HepG2 (cell line): ENCODE measurements around the gene SMKR1. TPM values are rescaled to one million over a fixed set of nuclear protein-coding genes. Genes with fewer than 3 reads are reported as not detected.

Experiments
- ATAC-seq: fragments of 200-7000 bp; cut with Tn5 transposase; 3 replicates; pipeline ENCODE4 v1.9.1; 2020; ENCODE audit warnings: mild to moderate bottlenecking, moderate library complexity
- BruUV-seq: library from RNA; stranded (reverse); fragments of 400-500 nt; replicated peaks from 2 replicates; lab custom pipeline; 2021; lab: Mats Ljungman, UMichigan
- CTCF ChIA-PET: fragments of 300-600 bp; formaldehyde crosslinking; extraction: SDS; loops from one replicate; lab custom pipeline; 2021; ENCODE audit warnings: low total read pairs, inconsistent platforms, low intra/inter-chr PET ratio; lab: Yijun Ruan, JAX
- POLR2A ChIA-PET: fragments of 350-600 bp; sonication (Branson Sonifier 250); formaldehyde crosslinking; loops from one replicate; lab custom pipeline; 2020; ENCODE audit warnings: antibody characterized with exemption, inconsistent platforms; lab: Yijun Ruan, JAX
- DNase-seq: peaks from one replicate; pipeline ENCODE4 v3.0.0-alpha.2; 2015; ENCODE audit warnings: low spot score
- FAIRE-seq: peaks from 3 replicates; lab custom pipeline; 2011; peaks lifted over from hg19 to GRCh38; lab: Jason Lieb, UNC
- H2AFZ ChIP-seq: one replicate; pipeline ENCODE4 v1.6.1; 2011; ENCODE audit warnings: low read length, inconsistent platforms
- H3K27ac ChIP-seq: fragments of 300-600 bp; 3 replicates; pipeline ENCODE4 v1.8.0; 2011; ENCODE audit warnings: mixed run types, mild to moderate bottlenecking, mixed read lengths, low read length, inconsistent platforms; ENCODE audit not compliant: insufficient read depth; ENCODE audit errors: extremely low read length
- H3K27me3 ChIP-seq, 2 experiments: fragments of 200-600 bp in 1 of 2; 2 replicates in 1 of 2; 3 replicates in 1 of 2; pipeline versions ENCODE4 v1.6.0 to v1.8.0; 2011; ENCODE audit warnings: low read length in 2 of 2, mild to moderate bottlenecking in 2 of 2, moderate library complexity in 2 of 2, inconsistent platforms in 1 of 2; ENCODE audit not compliant: insufficient read depth in 2 of 2, control insufficient read depth in 1 of 2
- H3K36me3 ChIP-seq, 2 experiments: fragments of 200-600 bp in 1 of 2; replicated peaks in 1 of 2; 2 replicates in 1 of 2; 3 replicates in 1 of 2; pipeline versions ENCODE4 v1.5.1 to v1.8.0; 2011; ENCODE audit warnings: low read length in 2 of 2, inconsistent platforms in 1 of 2; ENCODE audit not compliant: insufficient read depth in 2 of 2, control insufficient read depth in 1 of 2
- H3K4me1 ChIP-seq: 2 replicates; pipeline ENCODE4 v1.5.1; 2012; ENCODE audit warnings: low read length, inconsistent platforms; ENCODE audit not compliant: insufficient read depth
- H3K4me2 ChIP-seq: 2 replicates; pipeline ENCODE4 v1.6.0; 2011; ENCODE audit warnings: low read depth, low read length, inconsistent platforms
- H3K4me3 ChIP-seq, 3 experiments: fragments of 200-600 bp in 1 of 3; sonication (generic), shearing (Covaris generic) in 1 of 3; replicated peaks in 1 of 3; 2 replicates each; pipeline ENCODE4 v1.5.1; 2011 to 2016; ENCODE audit warnings: low read length in 3 of 3, inconsistent platforms in 2 of 3, low read depth in 2 of 3, mild to moderate bottlenecking in 2 of 3, control low read depth in 1 of 3, mixed read lengths in 1 of 3; ENCODE audit not compliant: insufficient read depth in 1 of 3
- H3K79me2 ChIP-seq: one replicate; pipeline ENCODE4 v1.6.1; 2011; ENCODE audit warnings: low read length, inconsistent platforms; ENCODE audit not compliant: insufficient read depth
- H3K9ac ChIP-seq: 2 replicates; pipeline ENCODE4 v1.6.0; 2011; ENCODE audit warnings: mild to moderate bottlenecking, low read depth, low read length, inconsistent platforms; ENCODE audit not compliant: insufficient read depth
- H3K9me3 ChIP-seq: 2 replicates; pipeline ENCODE4 v1.5.1; 2012; ENCODE audit warnings: mild to moderate bottlenecking, low read length
- H4K20me1 ChIP-seq: 2 replicates; pipeline ENCODE4 v1.6.0; 2011; ENCODE audit warnings: inconsistent platforms, mild to moderate bottlenecking, low read length, moderate library complexity; ENCODE audit not compliant: insufficient read depth
- DNMT3B ChIP-seq: conservative IDR thresholded peaks from 2 replicates; pipeline ENCODE4 v1.6.1; 2016; ENCODE audit warnings: missing biosample characterization, control low read depth
- JDP2 ChIP-seq: sonication (generic); formaldehyde crosslinking; IDR thresholded peaks from 2 replicates; pipeline ENCODE4 v1.8.1; 2022; ENCODE audit warnings: missing genetic modification reagents, borderline replicate concordance
- LCORL ChIP-seq, 2 experiments: fragments of 450-650 bp in 1 of 2; sonication (generic) in 1 of 2; formaldehyde crosslinking in 1 of 2; IDR thresholded peaks; 2 replicates each; pipeline versions ENCODE4 v1.5.0 to v1.6.1; 2017 to 2020; ENCODE audit warnings: antibody characterized with exemption in 1 of 2, missing genetic modification reagents in 1 of 2
- RCOR2 ChIP-seq: IDR thresholded peaks from 2 replicates; pipeline ENCODE4 v1.6.1; 2016; ENCODE audit warnings: missing biosample characterization, missing genetic modification reagents
- ZNF337 ChIP-seq: sonication (generic); formaldehyde crosslinking; IDR thresholded peaks from 2 replicates; pipeline ENCODE4 v1.5.1; 2020; ENCODE audit warnings: missing genetic modification reagents, low read depth, mild to moderate bottlenecking, borderline replicate concordance
- WGBS: methylation state at CpG from one replicate; pipeline ENCODE4 v1.1.6; 2017; ENCODE audit warnings: low lambda C conversion rate; 5-methylcytosine and 5-hydroxymethylcytosine counted together
- in situ Hi-C: cut with HindIII; loops from 2 replicates; pipeline ENCODE4 v1.10.0; 2017; ENCODE audit warnings: low pct_unique_long_range_greater_than_20kb; ENCODE audit not compliant: extremely low pct_ligation_motif_present
- intact Hi-C: fragments of 100-400 bp; cut with micrococcal nuclease; formaldehyde crosslinking; loops from one replicate; pipeline ENCODE4 v1.10.0; 2022; ENCODE audit not compliant: unreplicated experiment
- polyA plus RNA-seq, 8 experiments: library from polyadenylated mRNA; depleted of rRNA in 3 of 8; stranded (reverse) in 7 of 8; unstranded in 1 of 8; fragments of >200 nt; fragmentation: Illumina TruSeq in 4 of 8; extraction: Trizol in 4 of 8; gene quantifications; 2 replicates each; pipeline versions ENCODE4 v1.2.1 to v1.2.3, GENCODE V29; 2011 to 2016; ENCODE audit warnings: low read depth in 4 of 8, missing spikeins in 1 of 8, mixed read lengths in 1 of 8; ENCODE audit not compliant: insufficient read depth in 1 of 8
- total RNA-seq, 5 experiments: library from RNA; depleted of rRNA; stranded (reverse); fragments of >200 nt; fragmentation: Illumina TruSeq; extraction: Trizol; gene quantifications; 2 replicates each; pipeline ENCODE4 v1.2.3, GENCODE V29; 2016; ENCODE audit warnings: low read depth in 1 of 5
- TF ChIP-seq, protein P1 (sequence below): sonication (generic); formaldehyde crosslinking; IDR thresholded peaks from 2 replicates; pipeline ENCODE4 v1.8.1; 2023; ENCODE audit warnings: missing genetic modification reagents, mild to moderate bottlenecking, borderline replicate concordance
- TF ChIP-seq, protein P2 (sequence below): sonication (generic); formaldehyde crosslinking; conservative IDR thresholded peaks from 2 replicates; pipeline ENCODE4 v1.4.0; 2020; ENCODE audit warnings: missing genetic modification reagents

Gene SMKR1
- total and polyA plus RNA-seq, 2 of the 13 experiments (the other 11 are each of a cell fraction or from before 2014, with no cell fraction given): 0.07 TPM; not detected in 1

DNA sequence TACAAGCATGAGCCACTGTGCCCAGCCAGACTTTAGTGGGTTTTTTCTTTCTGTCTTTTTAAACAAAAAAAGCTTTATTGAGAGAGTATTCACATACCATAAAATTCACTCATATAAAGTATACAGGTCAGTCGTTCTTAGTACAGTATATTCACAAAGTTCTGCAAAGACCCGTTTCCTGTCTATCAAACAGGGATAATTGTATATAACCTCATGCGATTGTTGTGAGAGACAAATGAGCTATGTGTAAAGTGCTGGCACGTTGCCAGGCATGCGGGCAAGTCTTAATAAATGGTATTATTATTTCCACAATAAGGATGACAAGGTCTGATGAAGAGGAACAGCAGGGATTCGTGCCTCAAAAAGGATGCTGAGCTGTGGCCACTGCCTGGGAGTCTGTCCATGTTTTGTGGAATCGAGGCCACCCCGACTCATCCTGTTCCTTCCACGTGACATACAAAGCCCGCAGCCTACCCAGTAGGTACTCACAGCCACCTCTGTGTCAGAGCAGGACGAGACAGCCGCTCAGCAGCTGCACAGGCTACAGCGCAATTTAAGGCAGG is 51.6 kb downstream of the SMKR1 start:
- BruUV-seq: no TSS peak
- no peak for FAIRE-seq
- Histone ChIP-seq H3K4me1 (peaks cover 11% of the 10 kb centered on the region; the same call in 1 of the 2 replicates), H3K36me3 (no peaks in the 10 kb centered on the region), H3K27ac (no peak overlapping the region), H3K4me3 (no peak overlapping the region), H3K9me3 (no peaks in the 10 kb centered on the region), H3K79me2 (no peaks in the 10 kb centered on the region), H4K20me1 (no peaks in the 10 kb centered on the region), H3K4me2 (no peak overlapping the region; the same call in 1 of the 2 replicates), H3K27me3 (peaks cover 0 to 11% of the 10 kb centered on the region in 2 experiments; a peak in 1 of 5 replicates), H3K9ac (no peak overlapping the region), H2AFZ (no peak overlapping the region)
- ChIA-PET CTCF (no interaction called here), POLR2A (no interaction called here)
- no peak for ATAC-seq
- WGBS: 22% methylated on average over 13 of the region's 13 CpGs
- TF ChIP-seq RCOR2 (CRISPR knock-in tag) (no peak), ZNF337 (CRISPR knock-in tag) (no peak), DNMT3B (CRISPR knock-in tag) (no peak), LCORL (IDR thresholded peaks at IDR 0.05) (peak; percentile 82), LCORL (CRISPR knock-in tag; IDR thresholded peaks at IDR 0.05) (no peak), JDP2 (CRISPR knock-in tag) (no peak)
- TF ChIP-seq, protein P1, sequence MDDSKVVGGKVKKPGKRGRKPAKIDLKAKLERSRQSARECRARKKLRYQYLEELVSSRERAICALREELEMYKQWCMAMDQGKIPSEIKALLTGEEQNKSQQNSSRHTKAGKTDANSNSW (CRISPR knock-in tag): no peak
- TF ChIP-seq, protein P2, sequence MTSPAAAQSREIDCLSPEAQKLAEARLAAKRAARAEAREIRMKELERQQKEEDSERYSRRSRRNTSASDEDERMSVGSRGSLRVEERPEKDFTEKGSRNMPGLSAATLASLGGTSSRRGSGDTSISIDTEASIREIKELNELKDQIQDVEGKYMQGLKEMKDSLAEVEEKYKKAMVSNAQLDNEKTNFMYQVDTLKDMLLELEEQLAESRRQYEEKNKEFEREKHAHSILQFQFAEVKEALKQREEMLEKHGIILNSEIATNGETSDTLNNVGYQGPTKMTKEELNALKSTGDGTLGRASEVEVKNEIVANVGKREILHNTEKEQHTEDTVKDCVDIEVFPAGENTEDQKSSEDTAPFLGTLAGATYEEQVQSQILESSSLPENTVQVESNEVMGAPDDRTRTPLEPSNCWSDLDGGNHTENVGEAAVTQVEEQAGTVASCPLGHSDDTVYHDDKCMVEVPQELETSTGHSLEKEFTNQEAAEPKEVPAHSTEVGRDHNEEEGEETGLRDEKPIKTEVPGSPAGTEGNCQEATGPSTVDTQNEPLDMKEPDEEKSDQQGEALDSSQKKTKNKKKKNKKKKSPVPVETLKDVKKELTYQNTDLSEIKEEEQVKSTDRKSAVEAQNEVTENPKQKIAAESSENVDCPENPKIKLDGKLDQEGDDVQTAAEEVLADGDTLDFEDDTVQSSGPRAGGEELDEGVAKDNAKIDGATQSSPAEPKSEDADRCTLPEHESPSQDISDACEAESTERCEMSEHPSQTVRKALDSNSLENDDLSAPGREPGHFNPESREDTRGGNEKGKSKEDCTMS: no peak
- in situ Hi-C loops: no loop called here
- intact Hi-C loops: no loop called here
- DNase-seq: no peak
